ENCODE measurements around the gene MRPL36. TPM values are rescaled to one million over a fixed set of nuclear protein-coding genes. Genes with fewer than 3 reads are reported as not detected.
A peak's percentile ranks its signal among the peaks of the same experiment; 100 is the strongest.

MRPL36 gene
- total and polyA plus RNA-seq, 9 of the 15 experiments (the other 6 are each of a cell fraction or from before 2014, with no cell fraction given): 78.3 to 557 (median 124) TPM

- intact Hi-C loops (cut with micrococcal nuclease): no loop called here
- peak; percentile 53 for ATAC-seq
- TF ChIP-seq SLC30A9 (CRISPR knock-in tag; IDR thresholded peaks at IDR 0.05) (no peak), NRF1 (conservative IDR thresholded peaks at IDR 0.05 in 1 of 2, IDR thresholded peaks at IDR 0.05 in 1 of 2) (peak; percentile 72 to 77), POLR3A (IDR thresholded peaks at IDR 0.05; ENCODE audit: borderline replicate concordance, extremely low read depth, insufficient read depth, insufficient read length) (no peak)
Observed at GRCh38 chr5:1777281-1778137, 22.1 kb downstream of the MRPL36 start.

GRCh38 chr5:1776831-1777230 is 22.8 kb downstream of the MRPL36 start:
- in situ Hi-C loops (cut with MboI) (no loop called here), intact Hi-C loops (cut with micrococcal nuclease) (no loop called here)
- Histone ChIP-seq H3K4me2 (ENCODE audit: insufficient read depth, low read length) (no peak overlapping the region), H3K9me1 (ENCODE audit: control insufficient read depth, insufficient read depth, low read length) (no peaks in the 10 kb centered on the region), H3K9ac (ENCODE audit: insufficient read depth in 1 of 2, low read depth in 2 of 2, low read length in 2 of 2) (no peak overlapping the region), H3K27me3 (ENCODE audit: control insufficient read depth in 2 of 2, insufficient read depth in 2 of 2, low read length in 2 of 2) (peaks cover 56 to 70% of the 10 kb centered on the region in 2 experiments), H3K4me3 (no peak overlapping the region), H3K27ac (ENCODE audit: extremely low read depth, low read depth, low read length) (no peak overlapping the region), H3K4me1 (replicated peaks in 1 of 2; ENCODE audit: control insufficient read depth in 2 of 2, insufficient read depth in 2 of 2, low read length in 2 of 2) (peaks cover 0 to 4% of the 10 kb centered on the region in 2 experiments; a peak in 1 of 5 replicates), H4K20me1 (replicated peaks; ENCODE audit: control insufficient read depth, insufficient read depth, low read length) (no peaks in the 10 kb centered on the region; the same call in 1 of the 2 replicates), H3K36me3 (ENCODE audit: control insufficient read depth, insufficient read depth, low read length) (no peaks in the 10 kb centered on the region), H3K9me3 (replicated peaks; ENCODE audit: control insufficient read depth, insufficient read depth, low read depth, low read length) (no peaks in the 10 kb centered on the region), H2AFZ (ENCODE audit: low read depth, low read length) (no peak overlapping the region), H3K79me2 (ENCODE audit: control insufficient read depth, insufficient read depth, low read length) (no peaks in the 10 kb centered on the region)
- no TSS peak for BruUV-seq (replicated peaks)
- no peak for DNase-seq (ENCODE audit: extremely low read depth in 1 of 4, low spot score in 3 of 4)
- CTCF ChIA-PET (ENCODE audit: low intra/inter-chr PET ratio): no interaction called here
- no peak for ATAC-seq
- TF ChIP-seq GATAD2B (IDR thresholded peaks at IDR 0.05; ENCODE audit: borderline replicate concordance): no peak
- no peak for TF ChIP-seq ZC3H8 (IDR thresholded peaks at IDR 0.05)
- WGBS (ENCODE audit: insufficient coverage, low coverage, missing lambda C conversion rate): 0% methylated on average over 3 of the region's 6 CpGs
- no peak for FAIRE-seq
- POLR2A ChIA-PET: interaction anchor here (0.6 to 1.2 kb wide), 2 partner anchors 9 to 143 kb away, joined by 3 to 5 read pairs; no protein-coding TSS in a partner anchor

More at GRCh38 chr5:1777281-1778137, 22.1 kb downstream of the MRPL36 start:
- H4K20me1 ChIP-seq (replicated peaks; ENCODE audit: control insufficient read depth, insufficient read depth, low read length): no peaks in the 10 kb centered on the region; the same call in 1 of the 2 replicates
- H3K79me2 ChIP-seq (ENCODE audit: control insufficient read depth, insufficient read depth, low read length): no peaks in the 10 kb centered on the region
- no peak overlapping the region for H3K4me2 ChIP-seq (ENCODE audit: insufficient read depth, low read length)
- H3K27me3 ChIP-seq (ENCODE audit: control insufficient read depth in 2 of 2, insufficient read depth in 2 of 2, low read length in 2 of 2): peaks cover 56 to 70% of the 10 kb centered on the region in 2 experiments
- DNase-seq (ENCODE audit: extremely low read depth in 1 of 4, low spot score in 3 of 4): no peak
- H3K9ac ChIP-seq (ENCODE audit: insufficient read depth in 1 of 2, low read depth in 2 of 2, low read length in 2 of 2): no peak overlapping the region
- WGBS (ENCODE audit: insufficient coverage, low coverage, missing lambda C conversion rate): 9% methylated on average over 28 of the region's 31 CpGs
- no peak for FAIRE-seq
- H3K4me1 ChIP-seq (replicated peaks in 1 of 2; ENCODE audit: control insufficient read depth in 2 of 2, insufficient read depth in 2 of 2, low read length in 2 of 2): peaks cover 0 to 4% of the 10 kb centered on the region in 2 experiments; a peak in 1 of 5 replicates
- ChIA-PET POLR2A (interaction anchor here (0.6 to 1.2 kb wide), 2 partner anchors 8 to 143 kb away, joined by 3 to 5 read pairs; no protein-coding TSS in a partner anchor), CTCF (ENCODE audit: low intra/inter-chr PET ratio) (no interaction called here)
- H3K4me3 ChIP-seq: no peak overlapping the region
- H3K27ac ChIP-seq (ENCODE audit: extremely low read depth, low read depth, low read length): no peak overlapping the region
- H3K9me3 ChIP-seq (replicated peaks; ENCODE audit: control insufficient read depth, insufficient read depth, low read depth, low read length): no peaks in the 10 kb centered on the region
- no peak overlapping the region for H2AFZ ChIP-seq (ENCODE audit: low read depth, low read length)
- BruUV-seq (replicated peaks): no TSS peak
- in situ Hi-C loops (cut with MboI): no loop called here
- H3K9me1 ChIP-seq (ENCODE audit: control insufficient read depth, insufficient read depth, low read length): no peaks in the 10 kb centered on the region
- H3K36me3 ChIP-seq (ENCODE audit: control insufficient read depth, insufficient read depth, low read length): no peaks in the 10 kb centered on the region

Measured in K562 (cell line).